Panc1 (cell line): ENCODE measurements around the gene C8B. TPM values are rescaled to one million over a fixed set of nuclear protein-coding genes. Genes with fewer than 3 reads are reported as not detected.

Experiments
- ATAC-seq: fragments of 200-7000 bp; cut with Tn5 transposase; 2 replicates; pipeline ENCODE4 v1.9.1; 2020; ENCODE audit warnings: mild to moderate bottlenecking, moderate library complexity
- BruUV-seq: library from RNA; stranded (reverse); fragments of 400-500 nt; replicated peaks from 2 replicates; lab custom pipeline; 2021; lab: Mats Ljungman, UMichigan
- CTCF ChIA-PET: fragments of 300-600 bp; sonication (Branson Sonifier 250); formaldehyde crosslinking; loops from one replicate; lab custom pipeline; 2022; ENCODE audit warnings: antibody characterized with exemption; lab: Charles Lee
- POLR2A ChIA-PET: fragments of 300-600 bp; sonication (Branson Sonifier 250); formaldehyde crosslinking; loops from one replicate; lab custom pipeline; 2022; ENCODE audit warnings: antibody characterized with exemption; lab: Charles Lee
- DNase-seq: peaks from one replicate; pipeline ENCODE4 v3.0.0-alpha.2; 2010; ENCODE audit warnings: low read depth, low spot score
- H3K27ac ChIP-seq: 2 replicates; pipeline ENCODE4 v1.5.1; 2011; ENCODE audit warnings: mild to moderate bottlenecking, low read length, inconsistent platforms
- H3K27me3 ChIP-seq: fragments of 200-500 bp; sonication (Bioruptor generic); 2 replicates; pipeline ENCODE4 v1.6.0; 2014; ENCODE audit warnings: low read length, inconsistent platforms; ENCODE audit not compliant: control insufficient read depth, insufficient read depth
- H3K36me3 ChIP-seq: fragments of 200-500 bp; sonication (Bioruptor generic); 2 replicates; pipeline ENCODE4 v1.5.1; 2014; ENCODE audit warnings: inconsistent platforms, mild to moderate bottlenecking, low read length, moderate library complexity; ENCODE audit not compliant: control insufficient read depth, insufficient read depth
- H3K4me1 ChIP-seq: 2 replicates; pipeline ENCODE4 v1.5.1; 2011; ENCODE audit warnings: inconsistent platforms, mild to moderate bottlenecking, low read length, moderate library complexity; ENCODE audit not compliant: control insufficient read depth, insufficient read depth
- H3K4me3 ChIP-seq, 2 experiments: 2 replicates each; pipeline ENCODE4 v1.5.1; 2011 to 2012; ENCODE audit warnings: low read depth in 2 of 2, low read length in 2 of 2, mild to moderate bottlenecking in 2 of 2, inconsistent platforms in 1 of 2, moderate library complexity in 1 of 2
- H3K9me3 ChIP-seq: fragments of 200-500 bp; sonication (Bioruptor generic); 2 replicates; pipeline ENCODE4 v1.5.1; 2014; ENCODE audit warnings: low read depth, mild to moderate bottlenecking, inconsistent platforms, low read length, moderate library complexity; ENCODE audit not compliant: control insufficient read depth, insufficient read depth
- POLR2AphosphoS5 ChIP-seq: IDR thresholded peaks from 2 replicates; pipeline ENCODE4 v1.6.1; 2012; ENCODE audit warnings: mild to moderate bottlenecking, low read depth, low read length, moderate library complexity
- SIN3A ChIP-seq: IDR thresholded peaks from 2 replicates; pipeline ENCODE4 v1.6.1; 2012; ENCODE audit warnings: low read depth, mild to moderate bottlenecking, low read length, moderate library complexity, borderline replicate concordance; ENCODE audit not compliant: insufficient read depth
- TCF7L2 ChIP-seq: IDR thresholded peaks from 2 replicates; pipeline ENCODE4 v1.6.1; 2011; ENCODE audit warnings: mild to moderate bottlenecking, low read depth, low read length, inconsistent platforms
- in situ Hi-C: cut with HindIII; loops from 2 replicates; pipeline ENCODE4 v1.10.0; 2016; ENCODE audit warnings: low sequenced_read_pairs, low pct_unique_long_range_greater_than_20kb
- intact Hi-C: fragments of 100-400 bp; cut with micrococcal nuclease; formaldehyde crosslinking; loops from one replicate; pipeline ENCODE4 v1.10.0; 2022; ENCODE audit not compliant: unreplicated experiment
- total RNA-seq: library from RNA; stranded (reverse); gene quantifications from one replicate; pipeline ENCODE4 v1.2.1, GENCODE V29; 2021; ENCODE audit not compliant: unreplicated experiment
- TF ChIP-seq, protein P1 (sequence below): fragments of 450-650 bp; IDR thresholded peaks from 2 replicates; pipeline ENCODE4 v1.5.1; 2017; ENCODE audit warnings: mild to moderate bottlenecking
- TF ChIP-seq, protein P2 (sequence below), 2 experiments: IDR thresholded peaks; 2 replicates each; pipeline ENCODE4 v1.6.1; 2011 to 2012; ENCODE audit warnings: low read depth in 2 of 2, control low read depth in 1 of 2, low read length in 1 of 2, mild to moderate bottlenecking in 1 of 2, moderate library complexity in 1 of 2; ENCODE audit not compliant: insufficient read depth in 1 of 2

Gene C8B
- total RNA-seq, 1 experiment from 2014 or later: not detected

GRCh38 chr1:56965191-56965590 is 624 bp downstream of the C8B start:
- no TSS peak for BruUV-seq
- CTCF ChIA-PET: interaction anchor here (0.6 kb wide), 1 partner anchor 161 kb away, joined by 3 read pairs; no protein-coding TSS in a partner anchor
- POLR2A ChIA-PET: no interaction called here
- no peaks in the 10 kb centered on the region; the same call in 1 of the 2 replicates for H3K27me3 ChIP-seq
- intact Hi-C loops (loop anchor here (10.0 kb wide), 1 partner anchor 130 kb away; no protein-coding TSS in a partner anchor), in situ Hi-C loops (no loop called here)
- H3K27ac ChIP-seq: no peak overlapping the region
- H3K36me3 ChIP-seq: no peaks in the 10 kb centered on the region
- H3K4me3 ChIP-seq: no peak overlapping the region
- no peaks in the 10 kb centered on the region for H3K9me3 ChIP-seq
- no peak for ATAC-seq
- DNase-seq: no peak
- no peaks in the 10 kb centered on the region for H3K4me1 ChIP-seq
- TF ChIP-seq, protein P1, sequence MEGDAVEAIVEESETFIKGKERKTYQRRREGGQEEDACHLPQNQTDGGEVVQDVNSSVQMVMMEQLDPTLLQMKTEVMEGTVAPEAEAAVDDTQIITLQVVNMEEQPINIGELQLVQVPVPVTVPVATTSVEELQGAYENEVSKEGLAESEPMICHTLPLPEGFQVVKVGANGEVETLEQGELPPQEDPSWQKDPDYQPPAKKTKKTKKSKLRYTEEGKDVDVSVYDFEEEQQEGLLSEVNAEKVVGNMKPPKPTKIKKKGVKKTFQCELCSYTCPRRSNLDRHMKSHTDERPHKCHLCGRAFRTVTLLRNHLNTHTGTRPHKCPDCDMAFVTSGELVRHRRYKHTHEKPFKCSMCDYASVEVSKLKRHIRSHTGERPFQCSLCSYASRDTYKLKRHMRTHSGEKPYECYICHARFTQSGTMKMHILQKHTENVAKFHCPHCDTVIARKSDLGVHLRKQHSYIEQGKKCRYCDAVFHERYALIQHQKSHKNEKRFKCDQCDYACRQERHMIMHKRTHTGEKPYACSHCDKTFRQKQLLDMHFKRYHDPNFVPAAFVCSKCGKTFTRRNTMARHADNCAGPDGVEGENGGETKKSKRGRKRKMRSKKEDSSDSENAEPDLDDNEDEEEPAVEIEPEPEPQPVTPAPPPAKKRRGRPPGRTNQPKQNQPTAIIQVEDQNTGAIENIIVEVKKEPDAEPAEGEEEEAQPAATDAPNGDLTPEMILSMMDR: no peak
- TF ChIP-seq TCF7L2 (no peak), SIN3A (no peak), POLR2AphosphoS5 (no peak)
- TF ChIP-seq, protein P2, sequence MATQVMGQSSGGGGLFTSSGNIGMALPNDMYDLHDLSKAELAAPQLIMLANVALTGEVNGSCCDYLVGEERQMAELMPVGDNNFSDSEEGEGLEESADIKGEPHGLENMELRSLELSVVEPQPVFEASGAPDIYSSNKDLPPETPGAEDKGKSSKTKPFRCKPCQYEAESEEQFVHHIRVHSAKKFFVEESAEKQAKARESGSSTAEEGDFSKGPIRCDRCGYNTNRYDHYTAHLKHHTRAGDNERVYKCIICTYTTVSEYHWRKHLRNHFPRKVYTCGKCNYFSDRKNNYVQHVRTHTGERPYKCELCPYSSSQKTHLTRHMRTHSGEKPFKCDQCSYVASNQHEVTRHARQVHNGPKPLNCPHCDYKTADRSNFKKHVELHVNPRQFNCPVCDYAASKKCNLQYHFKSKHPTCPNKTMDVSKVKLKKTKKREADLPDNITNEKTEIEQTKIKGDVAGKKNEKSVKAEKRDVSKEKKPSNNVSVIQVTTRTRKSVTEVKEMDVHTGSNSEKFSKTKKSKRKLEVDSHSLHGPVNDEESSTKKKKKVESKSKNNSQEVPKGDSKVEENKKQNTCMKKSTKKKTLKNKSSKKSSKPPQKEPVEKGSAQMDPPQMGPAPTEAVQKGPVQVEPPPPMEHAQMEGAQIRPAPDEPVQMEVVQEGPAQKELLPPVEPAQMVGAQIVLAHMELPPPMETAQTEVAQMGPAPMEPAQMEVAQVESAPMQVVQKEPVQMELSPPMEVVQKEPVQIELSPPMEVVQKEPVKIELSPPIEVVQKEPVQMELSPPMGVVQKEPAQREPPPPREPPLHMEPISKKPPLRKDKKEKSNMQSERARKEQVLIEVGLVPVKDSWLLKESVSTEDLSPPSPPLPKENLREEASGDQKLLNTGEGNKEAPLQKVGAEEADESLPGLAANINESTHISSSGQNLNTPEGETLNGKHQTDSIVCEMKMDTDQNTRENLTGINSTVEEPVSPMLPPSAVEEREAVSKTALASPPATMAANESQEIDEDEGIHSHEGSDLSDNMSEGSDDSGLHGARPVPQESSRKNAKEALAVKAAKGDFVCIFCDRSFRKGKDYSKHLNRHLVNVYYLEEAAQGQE (IDR thresholded peaks at IDR 0.05; ENCODE audit: insufficient read depth in 1 of 2, low read depth in 2 of 2, low read length in 1 of 2): no peak

- TF ChIP-seq SIN3A: no peak
- TF ChIP-seq, protein P2 (IDR thresholded peaks at IDR 0.05; ENCODE audit: insufficient read depth in 1 of 2, low read depth in 2 of 2, low read length in 1 of 2): no peak
- TF ChIP-seq, protein P1: no peak
- no peak for TF ChIP-seq POLR2AphosphoS5
- no peak for TF ChIP-seq TCF7L2
- Histone ChIP-seq H3K27me3 (no peaks in the 10 kb centered on the region; the same call in 1 of the 2 replicates), H3K9me3 (no peaks in the 10 kb centered on the region), H3K4me3 (no peak overlapping the region), H3K27ac (no peak overlapping the region), H3K36me3 (no peaks in the 10 kb centered on the region), H3K4me1 (no peaks in the 10 kb centered on the region)
- in situ Hi-C loops (no loop called here), intact Hi-C loops (loop anchor here (10.0 kb wide), 1 partner anchor 130 kb away; no protein-coding TSS in a partner anchor)
- POLR2A ChIA-PET: no interaction called here
- CTCF ChIA-PET: interaction anchor here (0.6 kb wide), 1 partner anchor 160 kb away, joined by 3 read pairs; no protein-coding TSS in a partner anchor
- no TSS peak for BruUV-seq
- DNase-seq (no peak), ATAC-seq (no peak)
Observed at GRCh38 chr1:56964349-56965017, 1.3 kb downstream of the C8B start.
